DMS 273 treated with DMSO at 0.1 percent for 48 hours (cell line): ENCODE results near the gene ANAPC10.
"Not testable (repeated sequence)": the region's sequence is repeated elsewhere in the genome, so short reads cannot be mapped to it uniquely, and the experiment has no call there.

Experiments used
- DNase-seq: peaks from one replicate; lab custom pipeline; 2025; lab: John Stamatoyannopoulos, UW

The ANAPC10 gene

GRCh38 chr4:145097821-145098674 is at the start of gene ANAPC10, which contains the start of gene ABCE1:
ANAPC10 (minus strand) TSS chr4:145098196; CDS start chr4:145096099, 2,097 bp downstream.
ABCE1 (plus strand) TSS chr4:145098311; CDS start chr4:145104413, 6,102 bp downstream.
- DNase-seq: peak; percentile 84

DNA sequence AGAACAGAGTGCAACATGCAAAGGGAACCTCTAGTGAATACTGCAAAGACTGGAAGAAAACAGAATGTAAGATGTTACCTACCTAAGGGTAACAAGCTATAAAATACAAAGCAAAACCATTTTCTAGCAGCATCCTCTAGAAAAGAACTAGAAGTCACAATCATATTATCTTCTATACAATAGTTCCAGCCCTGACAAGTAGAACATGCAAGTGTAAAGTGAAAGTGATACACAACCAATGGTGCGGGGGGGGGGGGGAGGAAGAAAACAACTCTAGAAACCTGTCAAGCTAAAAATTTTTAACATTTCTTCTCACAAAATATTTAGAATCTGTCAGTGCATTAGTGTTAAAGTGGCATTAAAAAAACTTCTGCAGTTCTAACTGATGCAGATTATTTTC is 38.2 kb upstream of the ANAPC10 start:
- not testable (repeated sequence) for DNase-seq

- DNase-seq: no peak
Measured at GRCh38 chr4:145132511-145133098, 34.6 kb upstream of the ANAPC10 start.

DNA sequence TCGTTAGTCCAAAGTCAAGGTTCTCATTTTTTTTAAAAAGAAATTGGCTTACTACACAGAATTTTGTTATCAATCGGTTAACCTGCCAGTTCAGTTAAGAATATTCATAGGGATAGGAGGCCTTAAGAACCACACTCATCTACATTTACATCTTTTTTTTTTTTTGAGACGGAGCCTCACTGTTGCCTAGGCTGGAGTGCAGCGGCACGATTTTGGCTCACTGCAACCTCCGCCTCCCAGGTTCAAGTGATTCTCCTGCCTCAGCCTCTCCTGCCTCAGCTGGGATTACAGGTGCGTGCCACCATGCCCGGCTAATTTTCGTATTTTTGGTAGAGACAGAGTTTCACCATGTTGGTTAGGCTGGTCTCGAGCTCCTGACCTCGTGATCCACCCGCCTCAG is 33.9 kb upstream of the ANAPC10 start:
- DNase-seq: no peak

DNA sequence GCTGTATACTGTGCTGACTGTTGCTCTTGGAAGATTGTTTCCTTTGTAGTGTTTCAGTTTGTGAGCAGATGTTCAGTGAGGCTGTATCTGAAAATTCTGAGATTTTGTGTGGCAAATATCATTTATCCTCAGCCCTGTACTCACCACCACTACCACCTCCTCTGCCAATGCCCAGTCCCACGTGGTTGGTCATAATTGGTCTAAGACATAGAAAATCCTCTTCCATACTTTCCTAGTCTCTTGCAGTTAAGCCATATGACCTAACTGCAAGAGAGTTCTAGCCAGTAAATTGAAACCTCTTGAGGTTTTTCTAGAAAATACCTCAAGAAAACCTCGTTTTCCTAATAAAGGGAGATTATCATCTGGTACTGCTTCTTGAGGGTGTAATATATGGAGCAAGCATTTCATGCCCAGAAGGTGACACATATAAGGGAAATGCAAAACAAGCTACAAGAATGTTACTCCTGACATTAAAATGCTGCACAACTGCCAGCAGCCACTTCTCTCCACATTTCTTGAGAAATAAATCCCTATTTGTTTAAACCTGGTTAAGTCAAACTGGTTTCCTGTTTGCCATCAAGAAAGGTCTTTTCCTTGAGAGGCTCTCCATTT is 32.9 kb upstream of the ANAPC10 start:
- no peak for DNase-seq

- no peak for DNase-seq
Measured at GRCh38 chr4:145130130-145130529, 32.1 kb upstream of the ANAPC10 start.

- no peak for DNase-seq
Measured at GRCh38 chr4:145125396-145125795, 27.4 kb upstream of the ANAPC10 start.

DNA sequence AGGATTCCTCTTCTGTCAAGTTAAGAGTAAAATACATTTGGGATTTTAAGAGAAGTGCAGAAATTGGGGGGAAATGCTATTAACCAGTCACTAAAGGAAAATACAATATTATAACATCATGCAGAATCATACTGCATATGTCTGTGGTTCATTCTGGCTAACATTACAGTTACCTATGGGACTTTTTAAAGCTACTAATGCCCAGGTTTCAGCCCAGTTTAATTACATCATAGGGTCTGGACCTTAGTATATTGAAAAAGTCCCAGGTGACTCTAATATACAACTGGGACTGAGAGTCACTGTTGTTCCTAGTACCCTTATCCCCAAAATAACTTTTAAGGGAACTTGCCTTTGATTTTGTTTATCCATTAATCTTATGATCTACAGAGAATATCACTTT is 10.1 kb upstream of the ANAPC10 start:
- no peak for DNase-seq

- no peak for DNase-seq
Measured at GRCh38 chr4:145107126-145107525, 9.1 kb upstream of the ANAPC10 start.

DNA sequence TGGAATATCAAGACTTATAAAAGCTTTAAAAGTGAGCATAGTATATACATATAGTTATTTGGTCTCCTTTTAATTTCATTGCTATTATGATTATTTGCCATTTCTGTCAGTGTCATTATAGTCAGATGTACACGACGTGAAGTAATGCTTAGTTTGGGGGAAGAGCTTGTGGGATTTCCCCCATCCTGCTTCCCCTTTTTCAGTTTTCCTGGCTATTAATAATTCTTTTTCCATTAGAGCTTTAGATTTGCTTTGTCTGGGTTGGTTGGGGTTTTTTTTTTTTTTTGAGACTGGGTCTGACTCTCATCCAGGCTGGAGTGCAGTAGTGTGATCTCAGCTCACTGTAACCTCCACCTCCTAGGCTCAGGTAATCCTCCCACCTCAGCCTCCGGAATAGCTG is 5.5 kb upstream of the ANAPC10 start:
- DNase-seq: no peak

GRCh38 chr4:145102619-145103018 is 4.6 kb upstream of the ANAPC10 start:
- no peak for DNase-seq

- no peak for DNase-seq
Measured at GRCh38 chr4:145101091-145101490, 3.1 kb upstream of the ANAPC10 start.

DNA sequence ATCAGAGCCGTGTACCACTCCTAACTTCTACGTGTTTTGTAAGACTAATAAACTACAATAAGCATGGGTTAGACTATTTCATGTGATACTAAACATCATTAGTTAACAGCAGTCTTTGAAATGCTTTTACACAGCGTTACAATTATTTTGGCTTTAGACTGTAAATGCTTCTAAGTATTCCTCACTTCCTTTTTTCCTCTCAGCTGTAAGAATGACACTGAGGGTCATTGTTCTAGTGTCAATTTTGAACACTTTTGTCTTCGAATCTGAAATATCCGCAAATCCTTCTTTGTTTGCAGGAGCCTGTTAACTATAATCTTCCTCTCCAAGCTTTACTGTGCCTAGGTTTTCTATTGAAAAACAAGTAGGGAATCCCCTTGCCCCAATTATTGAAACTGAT is 1.7 kb upstream of the ANAPC10 start:
- DNase-seq: no peak

DNA sequence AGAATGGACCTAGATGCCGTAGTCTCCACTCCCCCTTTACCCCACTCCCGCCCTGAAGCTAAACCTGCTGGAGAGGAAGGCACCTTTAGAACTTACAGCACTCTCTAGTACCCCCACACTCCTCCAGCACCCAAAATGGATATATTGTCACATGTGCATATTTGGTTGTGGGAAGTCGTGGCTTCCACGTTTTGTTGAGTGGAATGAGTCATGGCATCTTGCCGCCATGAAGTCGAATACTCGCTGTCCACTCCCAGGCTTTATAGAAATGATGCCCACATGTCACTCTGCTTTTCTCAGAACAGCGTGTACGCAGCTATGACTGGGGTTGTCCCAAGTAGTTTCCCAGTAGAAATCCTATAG is 660 bp upstream of the ANAPC10 start:
- DNase-seq: peak; percentile 1

- DNase-seq: no peak
Measured at GRCh38 chr4:145097331-145097820, 620 bp downstream of the ANAPC10 start.

DNA sequence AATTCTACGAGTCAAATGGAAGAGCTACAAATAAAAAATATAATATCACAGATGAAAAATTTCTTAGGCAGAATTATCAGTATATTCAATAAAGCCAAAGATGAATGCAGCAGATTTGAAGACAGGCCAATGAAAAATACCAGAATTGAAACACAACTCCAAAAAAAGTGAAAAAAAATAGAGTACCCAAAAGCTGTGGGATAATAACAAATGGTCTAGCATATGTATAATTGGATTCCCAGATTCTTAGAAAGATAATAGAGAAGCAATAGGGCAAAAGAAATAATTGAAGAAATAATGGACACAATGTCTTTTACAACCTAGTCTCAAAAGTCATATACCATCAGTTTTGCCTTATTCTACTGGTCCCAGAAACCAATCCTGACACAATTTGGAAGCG is 4.4 kb downstream of the ANAPC10 start:
- DNase-seq: no peak

DNA sequence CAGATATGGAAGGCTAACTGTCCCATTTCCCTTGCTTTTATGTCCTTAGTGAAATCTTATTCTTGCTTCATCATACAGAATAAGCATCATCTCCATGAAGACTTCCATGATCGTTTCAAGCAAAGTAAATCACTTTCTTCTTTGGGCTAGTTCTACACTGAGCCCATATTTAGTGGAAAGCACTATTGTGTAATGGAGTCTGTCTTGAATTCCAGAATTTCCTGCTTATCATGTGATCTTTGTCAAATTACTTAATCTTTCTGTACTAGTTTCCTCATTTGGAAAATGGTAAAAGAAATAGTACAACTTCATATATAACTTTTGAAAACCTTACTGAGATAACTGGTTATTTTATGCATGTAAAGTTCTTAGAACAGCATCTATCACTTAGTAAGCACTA is 7.6 kb downstream of the ANAPC10 start:
- DNase-seq: no peak

DNA sequence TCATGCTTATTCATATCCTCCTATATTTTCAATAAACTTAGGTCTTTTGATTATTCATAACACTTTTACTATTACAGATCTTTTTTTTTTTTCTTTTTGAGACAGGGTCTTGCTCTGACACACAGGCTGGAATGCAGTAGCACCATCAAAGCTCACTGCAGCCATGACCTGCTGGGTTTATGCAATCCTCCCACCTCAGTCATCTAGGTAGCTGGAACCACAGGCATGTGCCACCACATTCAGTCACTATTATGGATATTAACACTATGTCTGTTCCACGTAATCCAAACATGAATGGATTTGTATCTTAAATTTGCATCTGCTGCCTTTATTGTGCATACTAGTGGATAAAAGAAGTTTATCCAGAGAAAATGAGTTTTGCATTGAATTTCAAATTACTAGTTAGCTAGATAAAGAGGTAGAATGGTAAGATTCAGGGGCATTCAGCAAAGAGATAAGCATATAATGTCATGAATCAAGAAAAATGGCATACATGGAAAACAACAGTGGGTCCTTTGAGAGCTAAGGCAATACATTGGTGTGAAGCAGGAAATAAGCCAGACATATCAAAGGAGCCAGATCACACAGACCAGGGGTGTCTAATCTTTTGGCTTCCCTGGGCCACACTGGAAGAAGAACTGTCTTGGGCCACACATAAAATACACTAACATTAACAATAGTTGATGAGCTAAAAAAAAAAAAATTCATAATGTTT is 13.9 kb downstream of the ANAPC10 start:
- DNase-seq: no peak

DNA sequence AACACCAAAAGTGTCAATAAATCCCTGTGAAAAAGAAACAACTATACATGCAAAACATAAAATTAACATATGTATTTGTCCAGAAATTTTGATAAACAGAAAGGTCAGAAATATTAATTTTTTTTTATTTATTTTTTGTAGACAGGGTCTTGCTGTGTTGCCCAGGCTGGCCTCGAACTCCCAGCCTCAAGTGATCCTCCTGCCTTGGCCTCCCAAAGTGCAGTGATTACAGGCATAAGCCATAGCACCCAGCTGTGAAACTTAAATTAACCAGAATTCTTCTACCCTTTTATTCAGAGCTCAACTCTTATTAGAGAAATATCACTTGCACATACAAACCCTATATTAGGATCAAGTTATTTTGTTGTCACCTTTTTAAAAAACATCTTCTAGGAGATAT is 16.2 kb downstream of the ANAPC10 start:
- no peak for DNase-seq

- DNase-seq: no peak
Measured at GRCh38 chr4:145076469-145076855, 21.5 kb downstream of the ANAPC10 start.

DNA sequence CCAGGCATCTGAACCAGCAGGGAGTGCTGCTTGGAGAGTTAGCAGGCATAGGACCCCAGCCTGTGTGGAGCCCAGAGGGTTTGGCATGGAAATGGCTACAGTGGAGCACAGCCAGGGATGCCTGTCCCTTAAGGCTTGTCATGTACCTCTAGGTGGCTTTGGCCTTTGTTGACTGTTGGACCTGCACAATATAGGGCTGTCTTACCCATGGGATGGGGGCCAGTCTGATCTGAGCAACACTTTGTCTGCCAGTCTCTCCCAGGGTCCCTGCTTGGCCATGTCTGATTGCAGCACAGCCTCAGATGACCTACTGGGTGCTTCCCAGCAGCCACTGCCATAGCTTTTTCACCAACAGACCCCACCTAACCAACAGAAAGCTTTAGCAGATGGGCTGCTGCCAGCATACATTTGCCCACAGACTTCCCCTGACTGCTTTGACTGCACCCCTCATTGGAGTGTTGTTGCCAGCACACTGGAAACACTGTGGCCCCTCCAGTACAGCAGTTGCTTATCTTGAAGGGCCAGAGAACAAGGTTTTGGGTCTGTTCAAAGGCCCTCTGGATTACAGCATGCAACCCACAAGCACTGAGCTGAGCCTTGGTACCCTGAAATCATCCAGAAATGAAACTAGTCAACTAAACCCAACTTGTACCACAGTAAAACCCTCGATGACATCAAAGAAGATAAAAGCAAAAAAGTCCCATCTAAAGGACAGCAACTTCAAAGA is 22.1 kb downstream of the ANAPC10 start:
- DNase-seq: no peak

DNA sequence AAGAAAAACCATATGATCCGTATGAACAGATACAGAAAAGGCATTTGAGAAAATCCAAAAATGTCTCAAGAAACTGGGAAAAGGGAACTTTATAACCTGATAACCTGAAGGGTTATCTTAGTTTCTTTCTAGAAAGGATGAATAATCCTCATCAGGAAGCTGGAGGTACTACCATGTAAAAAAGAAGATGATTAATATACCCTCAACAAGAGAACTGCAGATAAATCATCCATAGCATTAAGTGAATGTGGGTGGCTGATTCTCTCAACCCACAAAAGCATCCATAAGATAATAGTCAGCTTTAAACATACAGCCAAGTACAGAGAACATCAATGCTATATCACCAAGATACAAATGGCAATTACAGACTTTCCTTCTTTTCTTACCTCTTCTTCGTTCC is 26.4 kb downstream of the ANAPC10 start:
- DNase-seq: no peak
